ENCODE measurements around the gene BRME1.

Gene BRME1

DNA sequence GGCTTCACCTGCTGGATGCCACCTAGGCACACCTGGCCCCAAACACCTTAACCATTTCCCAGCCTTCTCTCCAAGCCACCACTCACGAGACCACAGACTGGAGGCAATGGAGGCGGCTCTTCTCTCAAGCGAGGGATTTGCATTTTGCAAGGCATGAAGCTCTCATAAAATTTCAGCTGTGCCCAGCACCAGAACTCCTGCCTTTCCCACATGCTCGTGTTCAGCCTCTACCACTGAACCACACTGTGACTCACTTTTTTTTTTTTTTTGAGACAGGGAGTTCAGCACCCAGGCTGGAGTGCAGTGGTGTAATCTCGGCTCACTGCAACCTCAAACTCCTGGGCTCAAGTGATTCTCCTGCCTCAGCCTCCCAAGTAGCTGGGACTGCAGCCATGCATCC lies 18.4 kb downstream of the BRME1 start:
- H3K4me3 ChIP-seq (ENCODE audit: low read depth, low read length) = no peak overlapping the region

GRCh38 chr19:13887018-13887436 lies 18.9 kb downstream of the BRME1 start:
- TF ChIP-seq CTCF (IDR thresholded peaks at IDR 0.05; ENCODE audit: borderline replicate concordance, insufficient read depth, low read depth, low read length) = no peak
- H3K4me3 ChIP-seq (ENCODE audit: low read depth, low read length) = no peak overlapping the region

More for the DNA sequence above, 18.4 kb downstream of the BRME1 start:
- no peak for TF ChIP-seq CTCF (IDR thresholded peaks at IDR 0.05; ENCODE audit: borderline replicate concordance, insufficient read depth, low read depth, low read length)

- no peak overlapping the region for H3K4me3 ChIP-seq (ENCODE audit: low read depth, low read length)
- TF ChIP-seq CTCF (IDR thresholded peaks at IDR 0.05; ENCODE audit: borderline replicate concordance, insufficient read depth, low read depth, low read length) = no peak
Observed at GRCh38 chr19:13885826-13886365, 20.0 kb downstream of the BRME1 start.

DNA sequence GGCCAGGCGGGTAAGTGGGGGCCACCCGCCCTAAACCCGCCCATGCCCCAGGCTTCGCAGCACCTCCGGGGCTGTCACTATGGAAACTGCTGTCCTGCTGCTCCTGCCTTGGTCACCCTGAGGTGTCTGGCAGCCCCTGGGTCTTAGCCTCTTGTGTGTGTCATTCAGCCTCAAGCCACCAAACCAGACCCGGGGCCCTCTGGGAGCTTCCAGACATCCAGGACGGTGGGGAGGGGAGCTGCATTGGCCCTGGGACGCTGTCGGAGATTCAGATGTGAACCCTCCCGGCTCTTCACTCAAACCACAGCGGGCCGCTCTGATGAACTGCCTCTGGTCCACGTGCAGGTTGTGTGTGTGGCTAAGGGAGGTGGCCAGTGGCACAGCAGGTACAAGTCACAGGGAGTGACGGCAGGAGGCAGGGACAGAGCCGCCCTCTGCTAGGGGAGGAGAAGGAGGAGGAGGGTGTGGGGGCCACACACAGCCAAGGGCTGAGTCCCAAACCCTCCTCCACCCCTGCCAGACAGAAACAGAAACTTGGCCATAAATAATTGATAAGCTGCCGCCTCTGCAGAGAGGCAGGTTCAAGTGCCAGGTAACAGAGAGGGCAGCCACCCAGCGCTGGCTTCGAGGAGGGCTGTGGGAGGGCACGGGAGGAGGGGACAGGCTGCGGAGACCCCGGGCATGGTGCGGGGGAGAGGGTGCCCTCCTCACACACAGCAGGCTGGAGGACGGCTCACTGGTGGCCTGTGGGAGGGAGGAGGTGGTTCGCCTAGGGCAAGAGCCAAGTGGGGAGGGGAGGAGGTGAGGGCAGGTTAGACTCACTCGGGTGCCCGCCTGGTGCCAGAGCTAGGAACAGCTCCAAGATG lies 21.0 kb downstream of the BRME1 start:
- H3K4me3 ChIP-seq (ENCODE audit: low read depth, low read length) = no peak overlapping the region
- TF ChIP-seq CTCF (IDR thresholded peaks at IDR 0.05; ENCODE audit: borderline replicate concordance, insufficient read depth, low read depth, low read length) = no peak

DNA sequence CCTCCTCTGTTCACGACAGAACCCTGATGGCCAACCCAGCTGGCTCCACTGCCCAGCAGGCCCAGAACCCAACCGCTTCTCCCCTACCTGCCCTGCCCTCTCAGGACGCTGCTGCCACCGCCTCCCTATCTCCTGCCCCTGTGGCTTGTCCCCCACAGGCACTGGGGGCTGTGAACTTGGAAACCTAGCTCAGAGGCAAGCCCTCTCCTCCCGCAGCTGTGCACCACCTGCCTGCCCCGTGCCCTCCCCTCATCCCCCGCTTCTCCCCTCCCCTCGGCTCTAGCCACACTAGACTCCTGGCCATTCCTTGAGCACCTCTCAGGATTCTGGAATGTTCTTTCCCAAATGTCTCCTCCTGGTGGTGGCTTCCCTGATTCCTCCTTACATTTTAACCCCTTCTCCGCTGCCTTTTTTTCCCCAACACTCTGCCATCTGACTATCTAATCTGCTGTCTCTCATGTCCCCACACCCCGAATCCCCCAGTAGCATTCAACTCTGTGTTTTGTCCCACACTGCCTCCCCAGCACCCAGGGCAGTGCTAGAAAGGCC lies 22.3 kb downstream of the BRME1 start:
- no peak for TF ChIP-seq CTCF (IDR thresholded peaks at IDR 0.05; ENCODE audit: borderline replicate concordance, insufficient read depth, low read depth, low read length)
- H3K4me3 ChIP-seq (ENCODE audit: low read depth, low read length) = no peak overlapping the region

DNA sequence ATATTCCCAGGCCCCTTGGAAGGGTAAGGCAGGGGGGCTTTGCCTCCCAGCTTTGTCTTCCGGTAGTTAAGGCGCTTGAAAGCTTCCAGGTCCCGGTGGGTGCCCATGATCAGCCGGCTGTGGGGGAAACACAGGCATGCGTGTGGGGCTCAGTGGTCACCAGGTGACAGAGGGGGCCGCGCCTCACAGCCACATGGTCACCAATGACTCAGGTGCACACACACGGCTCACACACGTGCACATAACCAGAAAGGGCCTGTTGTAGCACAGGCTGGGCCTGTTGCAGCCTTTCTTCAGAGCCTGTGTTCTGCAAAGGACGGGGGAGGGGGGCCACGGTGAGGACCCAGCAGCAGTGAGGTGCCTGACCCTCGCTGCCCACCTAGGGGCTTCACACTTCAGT lies 23.1 kb downstream of the BRME1 start:
- H3K4me3 ChIP-seq (ENCODE audit: low read depth, low read length) = no peak overlapping the region
- TF ChIP-seq CTCF (IDR thresholded peaks at IDR 0.05; ENCODE audit: borderline replicate concordance, insufficient read depth, low read depth, low read length) = no peak

DNA sequence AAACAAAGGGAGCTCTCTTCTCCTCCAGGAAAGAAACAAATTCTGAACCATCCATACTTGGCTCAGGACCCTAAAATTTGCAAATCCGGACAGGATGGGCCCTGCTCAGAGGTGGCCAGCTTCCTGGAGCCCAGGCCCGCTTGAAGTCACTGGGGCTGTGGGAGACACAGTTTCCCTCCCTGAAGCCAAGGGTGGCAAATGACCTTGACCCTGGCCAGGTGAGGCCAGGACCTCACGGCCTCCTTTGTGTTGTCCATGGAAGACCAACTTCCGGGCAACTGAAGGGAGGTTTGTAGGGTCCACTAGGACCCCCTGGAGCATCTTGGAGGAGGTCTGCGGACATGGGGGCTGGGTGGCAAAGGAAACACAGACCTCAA lies 23.5 kb downstream of the BRME1 start:
- H3K4me3 ChIP-seq (ENCODE audit: low read depth, low read length) = no peak overlapping the region
- no peak for TF ChIP-seq CTCF (IDR thresholded peaks at IDR 0.05; ENCODE audit: borderline replicate concordance, insufficient read depth, low read depth, low read length)
